Stimulated activated CD4-positive, alpha-beta T cell treated with anti-CD3 and anti-CD28 coated beads, TNF-alpha, amount 100 ng/mL, for 48 hours (primary cell): Measurements from ENCODE around the gene FCGR1A.
"Not testable (repeated sequence)": the region's sequence is repeated elsewhere in the genome, so short reads cannot be mapped to it uniquely, and the experiment has no call there.

Experiments
- DNase-seq, 3 donors: peaks; one replicate each; pipeline ENCODE4 v3.0.0-alpha.2; 2020; ENCODE audit warnings: low read depth in 3 of 3

Gene FCGR1A

DNA sequence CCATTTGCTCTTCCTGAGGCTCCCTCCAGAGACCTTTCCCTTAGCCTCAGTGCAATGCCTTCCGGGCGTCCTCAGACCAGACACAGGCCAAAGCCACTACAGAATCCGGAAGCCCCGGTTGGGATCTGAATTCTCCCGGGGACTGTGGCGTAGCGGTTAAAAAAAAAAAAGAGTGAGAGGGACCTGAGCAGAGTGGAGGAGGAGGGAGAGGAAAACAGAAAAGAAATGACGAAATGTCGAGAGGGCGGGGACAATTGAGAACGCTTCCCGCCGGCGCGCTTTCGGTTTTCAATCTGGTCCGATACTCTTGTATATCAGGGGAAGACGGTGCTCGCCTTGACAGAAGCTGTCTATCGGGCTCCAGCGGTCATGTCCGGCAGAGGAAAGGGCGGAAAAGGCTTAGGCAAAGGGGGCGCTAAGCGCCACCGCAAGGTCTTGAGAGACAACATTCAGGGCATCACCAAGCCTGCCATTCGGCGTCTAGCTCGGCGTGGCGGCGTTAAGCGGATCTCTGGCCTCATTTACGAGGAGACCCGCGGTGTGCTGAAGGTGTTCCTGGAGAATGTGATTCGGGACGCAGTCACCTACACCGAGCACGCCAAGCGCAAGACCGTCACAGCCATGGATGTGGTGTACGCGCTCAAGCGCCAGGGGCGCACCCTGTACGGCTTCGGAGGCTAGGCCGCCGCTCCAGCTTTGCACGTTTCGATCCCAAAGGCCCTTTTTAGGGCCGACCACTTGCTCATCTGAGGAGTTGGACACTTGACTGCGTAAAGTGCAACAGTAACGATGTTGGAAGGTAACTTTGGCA lies 50.0 kb downstream of the FCGR1A start:
- not testable (repeated sequence) for DNase-seq

DNA sequence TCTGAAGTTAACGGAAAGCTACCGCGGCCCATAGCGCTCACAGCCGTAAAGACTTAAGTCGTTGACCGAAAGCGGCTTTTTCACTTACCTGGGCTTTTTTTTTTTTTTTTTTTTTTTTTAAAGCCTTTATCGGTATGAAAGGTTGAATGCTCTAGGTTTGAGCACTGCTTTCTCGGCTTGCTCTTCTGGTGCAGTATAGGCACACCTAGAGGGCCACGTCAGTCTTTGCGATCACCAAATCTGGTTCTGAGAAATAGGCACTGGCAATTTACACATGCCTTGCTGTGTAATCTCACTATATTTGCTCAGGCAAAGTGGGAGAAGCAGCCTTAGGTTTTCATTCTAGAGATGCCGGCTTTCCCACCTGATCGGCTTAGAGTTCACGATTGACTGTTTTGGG lies 50.6 kb downstream of the FCGR1A start:
- not testable (repeated sequence) for DNase-seq

DNA sequence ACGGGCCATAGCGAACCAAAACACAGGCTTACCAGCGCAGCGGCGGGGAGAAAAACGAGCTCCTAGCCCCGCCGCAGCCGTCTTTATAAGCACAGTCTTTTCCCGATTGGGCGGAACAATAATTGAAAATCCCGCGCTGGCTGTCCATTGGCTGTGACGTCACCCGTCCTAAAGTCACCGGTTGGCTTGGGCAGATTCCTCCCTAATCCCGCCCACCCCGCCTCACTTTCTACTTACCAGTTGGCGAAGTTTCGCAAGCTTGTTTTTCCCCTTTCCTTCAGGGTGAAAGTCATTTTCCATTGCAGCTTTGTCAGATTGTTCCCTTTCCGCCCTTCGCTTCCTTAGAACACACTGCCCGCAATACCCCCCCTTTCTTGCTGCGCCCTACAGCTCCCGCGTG lies 58.7 kb downstream of the FCGR1A start:
- not testable (repeated sequence) for DNase-seq
